Measurements from ENCODE around the gene GTF2H3.

GTF2H3 gene

DNA sequence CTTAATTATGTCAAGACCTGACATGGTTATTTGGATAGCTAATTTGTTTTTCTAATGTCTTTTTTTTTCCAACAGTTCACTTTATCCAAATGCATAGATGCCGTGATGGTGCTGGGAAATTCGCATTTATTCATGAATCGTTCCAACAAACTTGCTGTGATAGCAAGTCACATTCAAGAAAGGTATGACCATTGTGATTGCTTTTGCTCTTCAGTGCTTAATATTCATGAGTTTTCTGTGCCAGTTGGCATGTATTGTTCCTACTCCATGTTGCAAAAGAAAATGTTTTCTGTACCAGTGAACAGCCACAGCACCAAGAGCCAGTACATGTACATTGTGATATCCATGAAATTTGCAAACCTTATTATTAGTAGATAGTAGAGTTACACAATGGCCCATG lies 11.8 kb downstream of the GTF2H3 start:
- in situ Hi-C loops (cut with MboI; ENCODE audit: low sequenced_read_pairs): no loop called here

DNA sequence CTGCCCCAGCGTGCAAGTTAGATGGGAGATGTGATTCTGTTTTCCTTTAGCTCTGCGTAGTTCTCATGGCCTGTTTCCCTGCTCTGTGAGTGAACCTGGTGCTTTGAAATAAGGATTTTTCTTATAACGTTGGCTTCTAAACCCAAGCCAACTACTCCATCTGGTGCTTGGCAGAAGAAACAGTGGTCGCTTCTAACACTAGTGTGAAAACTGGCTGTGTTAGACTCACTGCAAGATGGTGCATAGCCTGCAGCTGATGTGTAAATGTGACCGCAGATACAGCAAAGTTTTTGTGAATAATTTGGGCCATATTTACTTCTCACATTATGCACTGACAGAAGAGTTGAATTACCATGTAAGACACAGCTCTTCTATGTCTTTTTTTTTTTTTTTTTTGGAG lies 12.2 kb downstream of the GTF2H3 start:
- in situ Hi-C loops (cut with MboI; ENCODE audit: low sequenced_read_pairs): no loop called here

DNA sequence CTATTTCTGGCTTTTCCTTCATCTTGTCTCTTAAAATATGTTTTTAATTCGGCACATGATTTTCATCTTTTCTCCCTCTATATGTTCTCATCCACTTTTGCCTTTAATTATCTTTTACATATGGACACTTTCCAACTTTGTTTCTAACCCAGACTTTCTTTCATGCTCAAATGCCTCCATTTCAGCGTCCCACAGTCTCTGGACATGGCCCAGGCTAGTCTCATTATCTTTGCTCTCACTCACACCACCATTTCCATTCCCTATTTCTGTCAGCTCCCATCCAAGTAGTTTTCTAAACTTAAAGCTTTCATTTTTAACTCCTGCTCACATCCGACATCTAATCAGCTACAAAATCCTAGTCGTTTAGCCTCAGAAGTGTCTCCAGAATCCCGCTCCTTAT lies 14.8 kb downstream of the GTF2H3 start:
- in situ Hi-C loops (cut with MboI; ENCODE audit: low sequenced_read_pairs): no loop called here

DNA sequence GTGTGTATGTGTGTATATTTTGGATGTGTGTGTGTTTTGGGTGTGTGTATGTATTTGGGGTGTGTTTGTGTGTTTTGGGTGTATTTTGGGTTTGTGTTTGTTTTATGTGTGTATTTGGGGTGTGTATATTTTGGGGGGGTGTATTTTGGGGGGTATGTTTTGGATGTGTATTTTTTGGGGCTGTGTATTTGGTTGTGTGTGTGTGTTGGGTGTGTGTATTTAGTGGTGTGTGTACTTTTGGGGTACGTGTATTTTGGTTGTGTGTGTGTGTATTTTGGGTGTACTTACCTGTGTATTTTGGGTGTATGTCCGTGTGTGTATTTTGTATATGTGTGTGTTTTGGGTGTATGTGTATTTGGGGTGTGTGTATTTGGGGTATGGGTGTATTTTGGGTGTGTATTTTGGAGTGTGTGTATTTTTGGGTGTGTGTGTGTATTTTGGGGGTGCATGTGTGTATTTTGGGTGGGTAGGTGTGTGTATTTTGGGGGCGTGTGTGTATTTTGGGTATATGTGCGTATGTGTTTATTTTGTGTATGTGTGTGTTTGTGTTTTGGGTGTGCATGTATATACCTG lies 20.6 kb downstream of the GTF2H3 start:
- in situ Hi-C loops (cut with MboI; ENCODE audit: low sequenced_read_pairs): no loop called here

DNA sequence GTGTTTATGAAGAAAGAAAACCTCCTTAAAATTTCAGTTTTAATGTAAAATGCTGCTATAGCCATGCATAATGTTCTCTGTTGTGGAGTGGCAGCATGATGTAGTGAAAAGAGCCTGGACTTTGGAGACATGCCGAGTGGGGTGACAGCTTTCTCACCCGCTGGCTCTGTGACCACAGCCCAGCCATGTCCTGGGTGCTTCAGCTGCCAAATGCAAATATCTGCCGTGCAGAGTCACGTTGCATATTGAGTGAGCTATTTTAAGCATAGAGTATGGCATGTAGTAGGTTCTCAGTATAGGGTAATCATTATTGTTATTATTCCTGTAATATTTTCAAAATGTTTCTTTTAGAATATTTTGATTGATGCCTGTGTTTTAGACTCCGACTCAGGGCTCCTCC lies 21.8 kb downstream of the GTF2H3 start:
- in situ Hi-C loops (cut with MboI; ENCODE audit: low sequenced_read_pairs): no loop called here

DNA sequence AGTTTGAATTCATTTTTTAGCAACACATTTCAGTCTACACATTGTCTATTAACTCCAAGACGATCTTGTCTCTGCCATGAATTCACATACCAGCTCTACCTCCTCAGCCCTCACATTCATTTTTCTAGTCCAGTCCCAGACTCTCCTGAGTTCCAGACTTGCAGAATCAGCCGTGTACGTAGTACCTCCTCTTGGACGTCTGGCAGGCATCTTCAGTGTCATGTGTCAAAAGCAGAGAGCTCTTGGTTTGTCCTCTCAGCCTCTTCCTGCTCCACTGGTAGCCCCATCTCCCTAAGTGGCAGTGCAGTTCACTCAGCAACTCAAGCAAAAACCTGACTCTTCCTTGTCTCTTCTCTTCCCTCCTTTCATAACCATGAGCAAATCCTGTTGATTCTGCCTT lies 22.8 kb downstream of the GTF2H3 start:
- in situ Hi-C loops (cut with MboI; ENCODE audit: low sequenced_read_pairs): no loop called here

DNA sequence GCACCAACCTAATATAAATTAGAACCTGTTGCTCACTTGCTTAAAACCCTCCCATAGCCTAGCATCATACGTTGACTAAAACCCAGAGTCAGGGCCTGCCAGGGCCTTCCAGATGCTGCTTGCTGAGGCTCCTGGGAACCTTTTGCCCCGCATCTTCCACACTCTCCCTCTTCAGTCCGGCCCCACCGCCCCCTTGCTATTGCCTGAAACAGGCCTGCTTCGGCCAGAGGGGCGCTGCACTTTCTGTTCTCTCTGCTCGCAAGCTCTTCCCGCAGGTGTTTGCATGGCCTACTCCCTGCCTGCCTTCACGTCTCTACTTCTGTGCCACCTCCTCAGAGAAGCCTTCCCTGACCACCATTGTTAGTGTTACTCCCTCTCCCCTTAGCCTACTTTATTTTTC lies 23.6 kb downstream of the GTF2H3 start:
- in situ Hi-C loops (cut with MboI; ENCODE audit: low sequenced_read_pairs): no loop called here

DNA sequence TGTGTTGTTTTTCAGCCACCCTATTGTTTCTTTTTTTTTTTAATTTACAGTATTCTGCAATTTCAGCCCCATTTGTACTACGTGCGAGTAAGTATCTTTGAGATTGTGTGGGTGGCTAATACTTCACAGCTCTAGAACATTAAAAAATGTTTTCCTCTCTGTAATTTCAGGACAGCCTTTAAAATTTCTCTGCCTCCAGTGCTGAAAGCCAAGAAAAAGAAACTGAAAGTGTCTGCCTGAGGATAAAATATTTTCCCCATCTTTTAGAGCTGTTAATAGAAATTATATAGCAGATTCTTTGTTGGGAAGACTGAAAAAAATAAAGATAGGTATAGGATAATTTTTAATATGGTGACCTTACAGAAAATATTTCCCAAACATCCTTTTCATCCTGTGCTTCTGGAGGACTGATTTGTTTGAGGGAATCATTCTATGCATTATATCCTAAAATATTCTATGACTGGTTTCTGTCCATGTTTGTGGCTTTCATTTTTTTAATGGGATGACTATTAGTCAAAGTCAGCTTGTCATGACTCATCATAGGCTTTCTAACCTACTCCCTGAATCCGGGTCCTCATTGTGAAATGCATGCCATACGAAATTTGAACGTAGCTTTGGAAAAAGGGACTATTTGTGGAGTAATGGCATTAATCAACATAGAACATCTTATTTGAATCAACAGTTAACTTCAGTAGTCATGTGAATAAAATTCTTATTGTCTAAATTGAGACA lies 26.5 kb downstream of the GTF2H3 start:
- in situ Hi-C loops (cut with MboI; ENCODE audit: low sequenced_read_pairs): no loop called here

DNA sequence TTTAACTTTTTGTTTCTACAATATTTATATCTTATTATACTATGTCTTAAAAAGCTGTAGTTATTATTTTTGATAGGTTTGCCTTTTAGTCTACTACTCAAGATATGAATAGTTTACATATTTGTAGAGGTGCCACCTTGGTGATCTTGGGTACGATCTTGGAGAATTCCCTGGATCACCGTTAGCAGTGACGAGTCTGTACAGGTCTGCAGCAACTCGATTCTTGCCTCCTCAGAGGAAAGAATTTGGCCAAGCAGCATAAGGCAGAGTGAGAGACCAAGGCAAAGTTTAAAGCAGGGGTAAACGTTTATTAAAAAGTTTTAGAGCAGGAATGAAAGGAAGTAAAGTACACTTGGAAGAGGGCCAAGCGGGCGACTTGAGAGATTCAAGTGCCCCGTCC lies 34.1 kb downstream of the GTF2H3 start:
- in situ Hi-C loops (cut with MboI; ENCODE audit: low sequenced_read_pairs): no loop called here

DNA sequence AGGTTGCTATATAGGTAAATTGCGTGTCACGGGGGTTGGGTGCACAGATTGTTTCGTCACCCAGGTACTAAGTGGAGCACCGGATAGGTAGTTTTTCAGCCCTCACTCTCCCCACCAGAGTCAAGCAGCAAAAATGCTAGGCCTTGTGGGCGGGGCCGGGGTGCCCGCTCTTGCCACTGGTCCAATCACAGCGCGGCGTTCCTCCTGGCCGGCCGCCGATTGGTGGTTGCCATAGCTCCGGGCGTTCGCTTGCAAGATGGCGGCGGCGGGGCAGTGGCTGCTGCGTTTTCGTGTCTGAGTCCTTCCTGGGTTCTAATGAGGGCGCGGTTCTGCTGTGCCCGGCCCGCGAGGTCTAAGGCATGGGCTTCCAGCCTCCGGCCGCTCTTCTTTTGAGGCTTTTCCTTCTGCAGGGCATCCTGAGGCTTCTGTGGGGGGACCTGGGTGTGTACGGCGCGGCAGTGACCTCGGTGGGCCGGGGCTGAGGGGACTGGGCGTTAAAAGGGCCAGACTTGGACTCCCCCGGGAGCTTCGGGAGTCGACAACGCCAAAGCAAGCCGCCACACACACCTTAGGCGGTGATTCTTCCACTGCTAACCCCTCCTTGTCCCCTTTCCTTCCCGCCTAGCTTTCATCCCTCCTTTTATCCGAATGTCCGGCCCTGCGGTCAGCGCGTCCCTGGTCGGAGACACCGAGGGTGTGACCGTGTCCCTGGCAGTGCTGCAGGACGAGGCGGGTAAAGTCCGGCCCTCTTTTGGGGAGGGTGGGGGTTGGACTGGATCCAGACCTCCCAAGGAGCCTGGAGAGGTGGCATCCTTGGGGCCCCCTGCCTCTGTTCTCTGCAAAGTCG lies 37.5 kb downstream of the GTF2H3 start, which contains the start of gene TCTN2:
Gene TCTN2 (plus strand): TSS at position 232 of the 847 bp plus-strand sequence. CDS start 128 bp downstream, at position 360.
- in situ Hi-C loops (cut with MboI; ENCODE audit: low sequenced_read_pairs): no loop called here

DNA sequence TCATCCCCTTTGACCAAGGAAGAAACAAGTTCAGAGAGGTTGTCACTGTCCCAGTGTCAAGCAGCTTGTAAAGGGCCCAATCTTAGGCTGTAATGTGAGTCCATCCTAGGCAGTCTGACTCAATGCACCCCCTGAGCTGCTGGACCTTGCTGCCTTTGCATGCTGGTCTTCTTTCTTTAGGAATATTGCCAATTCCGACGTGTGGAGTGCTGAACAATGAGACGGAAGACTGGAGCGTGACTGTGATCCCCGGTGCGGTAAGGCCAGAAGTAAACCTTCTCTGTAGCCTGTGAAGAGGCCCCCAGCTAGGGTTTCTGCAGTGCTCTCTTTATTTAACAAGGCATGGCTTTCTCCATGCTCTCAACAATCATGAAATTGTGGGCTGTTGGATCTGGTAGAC lies 38.2 kb downstream of the GTF2H3 start:
- in situ Hi-C loops (cut with MboI; ENCODE audit: low sequenced_read_pairs): no loop called here

DNA sequence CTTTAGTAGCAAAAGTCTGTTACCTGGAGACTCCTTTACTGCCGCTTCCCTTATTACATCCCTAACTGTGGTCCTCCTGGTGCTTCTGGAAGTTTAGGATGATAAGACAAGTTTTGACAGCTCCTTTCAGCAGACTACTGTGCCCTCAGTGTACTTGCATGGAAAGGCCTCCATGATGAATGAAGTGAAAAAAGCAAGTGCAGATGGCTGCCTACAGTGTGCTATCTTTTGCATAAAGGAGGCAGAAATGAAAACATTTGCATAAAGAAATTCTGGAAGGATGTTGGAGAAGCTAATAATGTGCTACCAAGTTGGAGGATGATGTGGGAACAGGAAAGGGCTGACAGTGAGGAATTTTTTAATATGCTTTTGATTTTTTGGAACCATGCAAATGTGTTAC lies 41.8 kb downstream of the GTF2H3 start:
- in situ Hi-C loops (cut with MboI; ENCODE audit: low sequenced_read_pairs): no loop called here

DNA sequence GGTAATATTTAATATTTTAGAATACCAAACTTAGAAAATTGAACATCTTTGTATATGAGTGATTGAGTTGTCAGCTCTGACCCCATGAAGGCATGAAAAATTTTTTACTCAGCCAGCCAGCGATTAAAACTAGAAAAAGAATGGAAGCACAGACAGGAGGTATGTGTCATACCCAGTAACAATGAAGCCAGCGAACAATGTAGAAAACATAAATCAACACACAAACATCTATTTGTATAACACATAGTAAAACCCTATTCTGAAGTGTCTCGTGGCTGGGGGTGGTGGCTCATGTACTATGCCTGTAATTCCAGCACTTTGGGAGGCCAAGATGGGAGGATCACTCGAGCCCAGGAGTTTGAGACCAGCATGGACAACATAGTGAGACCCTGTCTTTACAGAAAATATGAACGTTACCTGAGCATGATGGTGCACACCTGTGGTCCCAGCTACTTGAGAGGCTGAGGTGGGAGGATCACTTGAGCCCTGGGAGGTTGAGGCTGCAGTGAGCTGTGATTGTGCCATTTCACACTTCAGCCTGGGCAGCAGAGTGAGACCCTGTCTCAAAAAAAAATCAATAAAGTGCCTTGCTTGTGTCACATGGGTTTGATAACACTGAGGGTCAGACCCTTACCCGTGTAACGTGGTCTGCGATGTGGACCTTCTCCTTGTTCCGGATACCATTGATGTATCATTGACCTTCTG lies 43.1 kb downstream of the GTF2H3 start:
- in situ Hi-C loops (cut with MboI; ENCODE audit: low sequenced_read_pairs): no loop called here

DNA sequence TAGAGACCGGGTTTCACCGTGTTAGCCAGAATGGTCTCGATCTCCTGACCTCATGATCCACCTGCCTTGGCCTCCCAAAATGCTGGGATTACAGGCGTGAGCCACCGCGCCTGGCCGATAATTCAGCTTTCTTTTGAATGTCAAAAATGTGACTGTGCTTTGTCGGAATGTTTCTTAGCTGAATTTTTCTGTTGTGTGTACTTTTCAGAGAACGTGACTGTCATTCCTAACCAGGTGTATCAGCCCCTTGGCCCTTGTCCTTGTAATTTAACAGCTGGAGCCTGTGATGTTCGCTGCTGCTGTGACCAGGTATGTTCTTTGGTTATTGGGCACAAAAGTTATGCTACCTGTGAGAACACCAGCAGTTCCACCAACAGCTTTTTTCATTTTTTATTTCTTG lies 45.4 kb downstream of the GTF2H3 start:
- in situ Hi-C loops (cut with MboI; ENCODE audit: low sequenced_read_pairs): no loop called here

DNA sequence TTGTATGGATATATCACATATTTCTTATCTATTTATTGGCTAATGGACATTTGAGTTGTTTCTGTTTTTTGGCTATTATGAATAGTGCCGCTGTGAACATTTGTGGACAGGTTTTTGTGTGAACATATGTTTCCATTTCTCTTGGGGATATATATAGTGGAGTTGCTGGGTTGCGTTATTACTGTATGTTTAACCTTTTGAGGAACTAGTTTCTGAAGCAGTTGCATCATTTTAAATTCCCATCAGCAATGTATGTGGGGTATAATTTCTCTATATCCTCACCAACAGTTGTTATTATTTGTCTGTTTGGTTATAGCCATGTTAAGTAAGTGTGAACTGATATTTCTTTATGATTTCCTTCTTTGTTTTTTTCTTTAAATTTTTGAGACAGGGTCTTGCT lies 48.0 kb downstream of the GTF2H3 start:
- in situ Hi-C loops (cut with MboI; ENCODE audit: low sequenced_read_pairs): no loop called here

DNA sequence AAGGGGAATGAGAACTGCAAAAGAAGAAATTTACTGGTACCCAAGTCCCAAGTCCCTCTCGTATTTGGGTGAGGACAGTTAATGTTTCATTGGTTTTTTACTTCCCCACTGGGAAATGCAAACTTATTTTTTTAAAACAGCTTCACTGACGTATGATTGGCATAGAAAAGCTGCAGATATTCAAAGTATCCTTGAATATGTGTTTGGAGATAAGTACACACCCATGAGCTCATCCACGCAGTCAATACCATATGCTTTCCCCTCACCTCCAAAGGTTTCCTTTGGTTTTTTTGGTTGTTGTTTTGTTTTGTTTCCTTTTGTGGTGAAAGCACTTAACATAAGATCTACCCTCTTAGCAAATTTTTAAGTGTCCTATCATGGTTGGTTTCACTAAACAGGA lies 50.3 kb downstream of the GTF2H3 start:
- in situ Hi-C loops (cut with MboI; ENCODE audit: low sequenced_read_pairs): no loop called here

DNA sequence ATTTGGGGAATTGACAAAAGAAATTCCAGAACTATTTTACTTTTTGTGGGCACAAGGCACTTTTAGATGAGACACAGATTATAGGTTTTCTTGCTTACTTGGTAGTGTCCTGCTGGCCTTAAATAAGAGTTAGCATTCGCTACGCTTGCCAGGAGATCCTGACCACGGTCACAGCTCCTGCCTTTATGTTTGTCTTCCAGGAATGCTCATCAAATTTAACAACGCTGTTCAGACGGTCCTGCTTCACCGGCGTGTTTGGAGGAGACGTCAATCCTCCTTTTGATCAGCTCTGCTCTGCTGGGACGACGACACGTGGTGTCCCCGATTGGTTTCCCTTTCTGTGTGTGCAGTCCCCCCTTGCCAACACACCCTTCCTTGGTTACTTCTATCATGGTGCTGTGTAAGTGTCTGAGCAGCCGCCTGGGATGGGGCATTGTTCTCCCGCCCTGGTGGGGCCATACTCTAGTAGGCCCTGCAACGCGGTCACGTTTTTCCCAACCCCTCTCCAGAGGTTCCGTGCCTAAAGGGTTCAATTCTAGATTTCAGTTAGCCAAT lies 53.1 kb downstream of the GTF2H3 start:
- in situ Hi-C loops (cut with MboI; ENCODE audit: low sequenced_read_pairs): no loop called here

DNA sequence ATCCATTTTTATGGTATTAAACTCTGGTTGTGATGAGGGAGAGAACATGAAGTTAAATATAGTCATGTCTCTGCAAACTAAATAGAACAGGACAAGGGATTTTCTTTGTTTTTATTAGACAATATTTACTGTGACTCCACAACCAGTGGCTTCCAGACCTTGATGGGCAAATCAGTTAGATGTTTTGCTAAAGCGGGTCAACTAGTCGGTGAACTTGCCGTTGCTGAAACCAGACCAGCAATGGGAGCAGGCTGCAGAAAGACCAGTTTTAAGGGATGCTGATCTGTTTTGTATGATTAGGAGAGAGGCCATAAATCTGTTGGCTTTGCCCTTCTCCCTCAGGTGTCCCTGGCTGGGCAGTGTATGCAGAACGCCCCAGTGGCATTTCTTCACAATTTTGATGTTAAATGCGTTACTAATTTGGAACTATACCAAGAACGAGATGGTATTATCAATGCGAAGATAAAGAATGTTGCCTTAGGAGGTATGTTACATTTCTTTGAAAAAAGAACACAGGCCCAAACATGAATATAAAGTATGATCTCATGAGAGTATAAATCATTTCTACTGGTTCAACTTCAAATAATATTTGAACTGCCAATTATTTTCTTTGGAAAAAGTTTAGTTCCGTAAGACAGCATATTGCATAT lies 56.7 kb downstream of the GTF2H3 start:
- in situ Hi-C loops (cut with MboI; ENCODE audit: low sequenced_read_pairs): no loop called here

DNA sequence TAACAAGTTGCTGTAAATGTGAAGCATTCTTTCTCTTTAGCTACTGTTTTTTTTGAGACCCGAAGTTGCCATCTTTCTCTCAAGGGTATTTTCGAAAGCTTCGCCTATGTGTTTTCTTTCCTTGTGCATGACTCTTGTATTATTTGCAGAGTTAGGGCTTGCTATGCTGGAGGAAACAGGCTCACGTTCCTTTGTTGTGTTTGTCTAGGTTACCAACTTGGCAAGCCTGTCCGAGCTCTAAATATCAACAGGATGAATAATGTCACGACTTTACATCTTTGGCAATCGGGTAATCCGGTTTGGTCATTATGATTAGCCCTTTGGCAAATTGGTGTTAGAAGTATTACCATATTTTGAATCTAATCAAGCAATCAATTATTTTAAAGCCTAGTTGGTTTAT lies 62.6 kb downstream of the GTF2H3 start:
- in situ Hi-C loops (cut with MboI; ENCODE audit: low sequenced_read_pairs): no loop called here

DNA sequence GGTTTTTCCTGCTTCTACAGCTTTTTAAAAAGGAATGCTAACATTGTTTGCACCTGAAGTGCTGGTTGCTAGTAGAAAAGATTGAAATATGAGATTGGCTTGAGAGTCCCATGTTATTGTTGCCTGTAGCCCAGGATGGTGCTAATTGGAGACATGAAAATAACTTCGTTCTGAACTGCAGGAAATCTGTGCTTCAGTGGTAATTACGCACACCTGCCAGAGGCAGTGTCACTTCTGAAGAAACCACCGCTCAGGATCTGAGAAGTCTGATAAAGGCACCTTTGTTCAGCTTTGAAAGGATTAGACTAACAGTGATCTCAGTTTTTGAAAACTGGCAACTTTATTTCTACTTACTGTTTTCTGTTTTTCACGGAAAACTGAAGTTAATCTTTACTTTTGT lies 63.0 kb downstream of the GTF2H3 start:
- in situ Hi-C loops (cut with MboI; ENCODE audit: low sequenced_read_pairs): no loop called here

DNA sequence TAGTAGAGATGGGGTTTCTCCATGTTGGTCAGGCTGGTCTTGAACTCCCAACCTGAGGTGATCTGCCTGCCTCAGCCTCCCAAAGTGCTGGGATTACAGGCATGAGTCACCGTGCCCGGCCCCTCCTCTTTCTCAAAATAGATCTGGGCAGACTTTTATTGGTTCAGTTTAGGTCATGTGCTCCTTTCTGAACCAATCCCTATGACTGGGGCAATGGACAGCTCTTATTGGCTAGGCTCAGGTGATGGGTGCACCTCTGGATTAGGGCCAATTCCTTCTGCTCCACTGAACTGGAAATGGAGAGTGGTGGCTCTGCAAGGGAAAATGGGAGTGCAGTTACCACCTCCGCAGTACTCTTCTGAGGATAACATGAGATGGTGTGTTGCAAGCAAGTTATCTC lies 72.3 kb downstream of the GTF2H3 start:
- in situ Hi-C loops (cut with MboI; ENCODE audit: low sequenced_read_pairs): no loop called here
